Measurements from ENCODE around the gene TBC1D22A.

Gene TBC1D22A

GRCh38 chr22:47084226-47084625 lies 321.8 kb downstream of the TBC1D22A start:
- Histone ChIP-seq H3K4me2 (ENCODE audit: low read length) (no peak overlapping the region), H3F3A (ENCODE audit: insufficient read depth, low read length) (no peaks in the 10 kb centered on the region), H3K9me3 (ENCODE audit: low read length) (no peaks in the 10 kb centered on the region), H3K9ac (ENCODE audit: low read length) (no peak overlapping the region), H2AFZ (ENCODE audit: low read length) (no peak overlapping the region), H3K4me1 (ENCODE audit: insufficient read depth, low read length, severe bottlenecking) (no peaks in the 10 kb centered on the region), H3K27ac (ENCODE audit: low read depth, low read length, poor library complexity, severe bottlenecking) (no peak overlapping the region), H3K36me3 (ENCODE audit: insufficient read depth, low read length) (no peaks in the 10 kb centered on the region), H3K4me3 (ENCODE audit: low read depth, low read length, poor library complexity, severe bottlenecking) (no peak overlapping the region), H3K27me3 (ENCODE audit: insufficient read depth, low read length) (no peaks in the 10 kb centered on the region), H4K20me1 (ENCODE audit: insufficient read depth, low read length) (no peaks in the 10 kb centered on the region), H3K9me2 (ENCODE audit: low read depth, low read length) (no peaks in the 10 kb centered on the region), H3K79me2 (ENCODE audit: insufficient read depth, low read length) (no peaks in the 10 kb centered on the region)
- TF ChIP-seq CTCF (IDR thresholded peaks at IDR 0.05; ENCODE audit: low read length) (no peak), EZH2 (IDR thresholded peaks at IDR 0.05; ENCODE audit: borderline replicate concordance, low read length) (no peak)

GRCh38 chr22:47086596-47087248 lies 324.3 kb downstream of the TBC1D22A start:
- H3K36me3 ChIP-seq (ENCODE audit: insufficient read depth, low read length): no peaks in the 10 kb centered on the region
- H3K79me2 ChIP-seq (ENCODE audit: insufficient read depth, low read length): no peaks in the 10 kb centered on the region
- H2AFZ ChIP-seq (ENCODE audit: low read length): no peak overlapping the region
- no peaks in the 10 kb centered on the region for H3K4me1 ChIP-seq (ENCODE audit: insufficient read depth, low read length, severe bottlenecking)
- H3K4me3 ChIP-seq (ENCODE audit: low read depth, low read length, poor library complexity, severe bottlenecking): no peak overlapping the region
- H3K27ac ChIP-seq (ENCODE audit: low read depth, low read length, poor library complexity, severe bottlenecking): no peak overlapping the region
- TF ChIP-seq EZH2 (IDR thresholded peaks at IDR 0.05; ENCODE audit: borderline replicate concordance, low read length) (no peak), CTCF (IDR thresholded peaks at IDR 0.05; ENCODE audit: low read length) (no peak)
- H3K27me3 ChIP-seq (ENCODE audit: insufficient read depth, low read length): no peaks in the 10 kb centered on the region
- no peaks in the 10 kb centered on the region for H4K20me1 ChIP-seq (ENCODE audit: insufficient read depth, low read length)
- no peaks in the 10 kb centered on the region for H3F3A ChIP-seq (ENCODE audit: insufficient read depth, low read length)
- H3K9me3 ChIP-seq (ENCODE audit: low read length): no peaks in the 10 kb centered on the region
- H3K9ac ChIP-seq (ENCODE audit: low read length): no peak overlapping the region
- no peaks in the 10 kb centered on the region for H3K9me2 ChIP-seq (ENCODE audit: low read depth, low read length)
- H3K4me2 ChIP-seq (ENCODE audit: low read length): no peak overlapping the region

GRCh38 chr22:47088480-47089158 lies 326.2 kb downstream of the TBC1D22A start:
- Histone ChIP-seq H3K4me1 (ENCODE audit: insufficient read depth, low read length, severe bottlenecking) (no peaks in the 10 kb centered on the region), H3K4me3 (ENCODE audit: low read depth, low read length, poor library complexity, severe bottlenecking) (no peak overlapping the region), H2AFZ (ENCODE audit: low read length) (no peak overlapping the region), H4K20me1 (ENCODE audit: insufficient read depth, low read length) (no peaks in the 10 kb centered on the region), H3K4me2 (ENCODE audit: low read length) (no peak overlapping the region), H3K9me2 (ENCODE audit: low read depth, low read length) (no peaks in the 10 kb centered on the region), H3F3A (ENCODE audit: insufficient read depth, low read length) (no peaks in the 10 kb centered on the region), H3K36me3 (ENCODE audit: insufficient read depth, low read length) (no peaks in the 10 kb centered on the region), H3K9me3 (ENCODE audit: low read length) (peaks cover 1% of the 10 kb centered on the region; the same call in 1 of the 2 replicates), H3K79me2 (ENCODE audit: insufficient read depth, low read length) (no peaks in the 10 kb centered on the region), H3K27me3 (ENCODE audit: insufficient read depth, low read length) (no peaks in the 10 kb centered on the region), H3K9ac (ENCODE audit: low read length) (no peak overlapping the region), H3K27ac (ENCODE audit: low read depth, low read length, poor library complexity, severe bottlenecking) (no peak overlapping the region)
- TF ChIP-seq EZH2 (IDR thresholded peaks at IDR 0.05; ENCODE audit: borderline replicate concordance, low read length) (no peak), CTCF (IDR thresholded peaks at IDR 0.05; ENCODE audit: low read length) (no peak)
